Right lobe of liver (tissue), 6 donors: ENCODE measurements around the gene TTC39A. TPM values are rescaled to one million over a fixed set of nuclear protein-coding genes. Genes with fewer than 3 reads are reported as not detected.

Source experiments
- ATAC-seq, 4 donors: fragments of 200-7000 bp; cut with Tn5 transposase; one replicate each; pipeline ENCODE4 v1.9.1; 2020; ENCODE audit warnings: mild to moderate bottlenecking in 4 of 4, moderate library complexity in 4 of 4
- DNase-seq, 3 donors: peaks; one replicate each; pipeline ENCODE4 v3.0.0-alpha.2; 2020
- H3K27ac ChIP-seq, 3 donors: fragments of 200-600 bp; one replicate each; pipeline ENCODE4 v1.8.0; 2022
- H3K27me3 ChIP-seq, 2 donors: fragments of 200-600 bp; one replicate each; pipeline ENCODE4 v1.8.0; 2022
- H3K36me3 ChIP-seq, 4 donors: fragments of 200-600 bp; sonication (generic) in 1 of 4; one replicate each; pipeline versions ENCODE4 v1.5.1 to v1.8.0; 2017 to 2022; ENCODE audit warnings: control low read depth in 1 of 4
- H3K4me1 ChIP-seq, 4 donors: fragments of 200-600 bp; sonication (generic) in 1 of 4; one replicate each; pipeline versions ENCODE4 v1.5.1 to v1.8.0; 2017 to 2022; ENCODE audit warnings: control low read depth in 1 of 4
- H3K4me3 ChIP-seq, 3 donors: fragments of 200-600 bp; one replicate each; pipeline ENCODE4 v1.8.0; 2022
- H3K9me3 ChIP-seq, 4 donors: fragments of 200-600 bp; sonication (generic) in 1 of 4; one replicate each; pipeline versions ENCODE4 v1.5.1 to v1.8.0; 2017 to 2022; ENCODE audit warnings: control low read depth in 1 of 4
- CTCF ChIP-seq, 4 donors: fragments of 200-600 bp in 3 of 4; fragments of 450-650 bp in 1 of 4; IDR thresholded peaks; one replicate each; pipeline versions ENCODE4 v1.5.1 to v1.8.0; 2016 to 2022; ENCODE audit warnings: antibody characterized with exemption in 4 of 4, mild to moderate bottlenecking in 2 of 4
- POLR2A ChIP-seq: fragments of 450-650 bp; IDR thresholded peaks from one replicate; pipeline ENCODE4 v1.6.1; 2017; ENCODE audit warnings: antibody characterized with exemption, mild to moderate bottlenecking
- WGBS: methylation state at CpG from one replicate; pipeline ENCODE4 v1.1.6; 2018; ENCODE audit warnings: low coverage, low lambda C conversion rate; ENCODE audit not compliant: insufficient coverage; ENCODE audit errors: missing lambda C conversion rate; 5-methylcytosine and 5-hydroxymethylcytosine counted together
- intact Hi-C, 2 donors: fragments of 100-400 bp; cut with DNase I; formaldehyde crosslinking; loops; one replicate each; pipeline versions ENCODE4 v1.11.2 to v1.14.1; 2022
- total RNA-seq, 6 experiments: library from RNA; depleted of rRNA in 2 of 6; stranded (reverse); fragments of >200 nt in 2 of 6; fragmentation: NEBNext Ultra II Directional in 3 of 6; extraction: Animal tissue kit (Norgen Biotek cat#: 25700) in 3 of 6; gene quantifications; one replicate each; pipeline versions ENCODE4 v1.1.0 to v1.2.4, GENCODE V29; 2016 to 2023
- donor health status: DM: no; HTN: yes; CAD: no.
- donor health status: DM: no; HTN: no; CAD: no.
- donor health status: DM: no; HTN: no; CAD: no.
- donor health status: DM: no; HTN: yes; CAD: no.
- donor health status: DM: no; HTN: yes; CAD: no.

The TTC39A gene
- total RNA-seq, 6 experiments from 2014 or later = 0.34 to 8.5 (median 3.4) TPM

GRCh38 chr1:51312718-51313117 lies 17.6 kb downstream of the TTC39A start:
- DNase-seq = peak in 1 of 3 donors; percentile 18
- no peaks in the 10 kb centered on the region for H3K9me3 ChIP-seq
- intact Hi-C loops = no loop called here
- no peaks in the 10 kb centered on the region for H3K36me3 ChIP-seq
- no peak for ATAC-seq
- TF ChIP-seq CTCF (IDR thresholded peaks at IDR 0.05) (no peak), POLR2A (no peak)
- no peak overlapping the region for H3K4me3 ChIP-seq
- WGBS = no CpG with 5 or more reads among the region's 4 CpGs
- H3K4me1 ChIP-seq = peaks cover 2 to 11% (median 6%) of the 10 kb centered on the region in 4 donors
- no peaks in the 10 kb centered on the region for H3K27me3 ChIP-seq
- no peak overlapping the region for H3K27ac ChIP-seq

- peaks cover 2 to 11% (median 6%) of the 10 kb centered on the region in 4 donors for H3K4me1 ChIP-seq
- H3K4me3 ChIP-seq = no peak overlapping the region
- ATAC-seq = no peak
- no peaks in the 10 kb centered on the region for H3K36me3 ChIP-seq
- no peaks in the 10 kb centered on the region for H3K27me3 ChIP-seq
- DNase-seq = no peak
- TF ChIP-seq POLR2A (no peak), CTCF (IDR thresholded peaks at IDR 0.05) (no peak)
- intact Hi-C loops = no loop called here
- WGBS = 95% methylated on average over 4 of the region's 5 CpGs
- no peak overlapping the region for H3K27ac ChIP-seq
- H3K9me3 ChIP-seq = no peaks in the 10 kb centered on the region
Measured at GRCh38 chr1:51311826-51312225, 18.5 kb downstream of the TTC39A start.

- ATAC-seq (no peak), DNase-seq (no peak)
- intact Hi-C loops = no loop called here
- Histone ChIP-seq H3K4me1 (peaks cover 2 to 11% (median 6%) of the 10 kb centered on the region in 4 donors), H3K9me3 (no peaks in the 10 kb centered on the region), H3K36me3 (no peaks in the 10 kb centered on the region), H3K4me3 (no peak overlapping the region), H3K27ac (no peak overlapping the region), H3K27me3 (no peaks in the 10 kb centered on the region)
- 70% methylated on average over 9 of the region's 15 CpGs for WGBS
- TF ChIP-seq CTCF (IDR thresholded peaks at IDR 0.05) = no peak
- no peak for TF ChIP-seq POLR2A
Measured at GRCh38 chr1:51310871-51311613, 19.3 kb downstream of the TTC39A start.

- ATAC-seq (no peak), DNase-seq (no peak)
- TF ChIP-seq POLR2A = no peak
- TF ChIP-seq CTCF (IDR thresholded peaks at IDR 0.05) = no peak
- no peak overlapping the region for H3K27ac ChIP-seq
- H3K4me1 ChIP-seq = peaks cover 0 to 20% (median 5%) of the 10 kb centered on the region in 4 donors
- intact Hi-C loops = no loop called here
- H3K27me3 ChIP-seq = no peaks in the 10 kb centered on the region
- no peaks in the 10 kb centered on the region for H3K36me3 ChIP-seq
- no CpG with 5 or more reads among the region's 8 CpGs for WGBS
- no peak overlapping the region for H3K4me3 ChIP-seq
- H3K9me3 ChIP-seq = no peaks in the 10 kb centered on the region
Measured at GRCh38 chr1:51309291-51309690, 21.1 kb downstream of the TTC39A start.
